ENCODE measurements around the gene SEZ6L. TPM values are rescaled to one million over a fixed set of nuclear protein-coding genes. Genes with fewer than 3 reads are reported as not detected.

The SEZ6L gene
- total RNA-seq, 1 donor from 2014 or later = 0.32 TPM

DNA sequence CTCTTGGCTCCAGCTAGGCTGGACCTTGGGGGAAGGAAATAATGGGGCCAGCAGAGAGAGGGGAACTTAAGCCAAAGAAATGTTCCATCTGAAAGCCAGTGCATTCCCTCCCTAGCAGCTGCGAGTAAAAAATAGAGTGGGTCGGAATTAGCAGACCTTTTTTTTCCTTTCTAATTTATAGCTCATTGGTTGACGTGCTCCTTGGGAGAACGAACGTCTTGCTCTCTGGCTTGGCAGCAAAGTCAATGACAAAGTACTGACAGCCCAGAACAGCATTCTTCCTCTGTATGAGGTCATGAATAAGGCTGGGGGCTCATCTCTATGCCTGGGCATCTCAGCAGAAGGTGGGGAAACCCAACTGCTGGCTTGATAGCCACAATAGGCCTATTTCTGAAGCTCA lies 65.0 kb downstream of the SEZ6L start:
- Histone ChIP-seq H3K4me1 (no peaks in the 10 kb centered on the region), H3K27me3 (peaks cover 32% of the 10 kb centered on the region), H3K36me3 (no peaks in the 10 kb centered on the region), H3K27ac (no peak overlapping the region), H3K9me3 (no peaks in the 10 kb centered on the region), H3K4me3 (no peak overlapping the region)
- ATAC-seq (no peak), DNase-seq (no peak)
- TF ChIP-seq, protein P1, sequence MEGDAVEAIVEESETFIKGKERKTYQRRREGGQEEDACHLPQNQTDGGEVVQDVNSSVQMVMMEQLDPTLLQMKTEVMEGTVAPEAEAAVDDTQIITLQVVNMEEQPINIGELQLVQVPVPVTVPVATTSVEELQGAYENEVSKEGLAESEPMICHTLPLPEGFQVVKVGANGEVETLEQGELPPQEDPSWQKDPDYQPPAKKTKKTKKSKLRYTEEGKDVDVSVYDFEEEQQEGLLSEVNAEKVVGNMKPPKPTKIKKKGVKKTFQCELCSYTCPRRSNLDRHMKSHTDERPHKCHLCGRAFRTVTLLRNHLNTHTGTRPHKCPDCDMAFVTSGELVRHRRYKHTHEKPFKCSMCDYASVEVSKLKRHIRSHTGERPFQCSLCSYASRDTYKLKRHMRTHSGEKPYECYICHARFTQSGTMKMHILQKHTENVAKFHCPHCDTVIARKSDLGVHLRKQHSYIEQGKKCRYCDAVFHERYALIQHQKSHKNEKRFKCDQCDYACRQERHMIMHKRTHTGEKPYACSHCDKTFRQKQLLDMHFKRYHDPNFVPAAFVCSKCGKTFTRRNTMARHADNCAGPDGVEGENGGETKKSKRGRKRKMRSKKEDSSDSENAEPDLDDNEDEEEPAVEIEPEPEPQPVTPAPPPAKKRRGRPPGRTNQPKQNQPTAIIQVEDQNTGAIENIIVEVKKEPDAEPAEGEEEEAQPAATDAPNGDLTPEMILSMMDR (IDR thresholded peaks at IDR 0.05) = no peak
- intact Hi-C loops (cut with DNase I) = no loop called here

DNA sequence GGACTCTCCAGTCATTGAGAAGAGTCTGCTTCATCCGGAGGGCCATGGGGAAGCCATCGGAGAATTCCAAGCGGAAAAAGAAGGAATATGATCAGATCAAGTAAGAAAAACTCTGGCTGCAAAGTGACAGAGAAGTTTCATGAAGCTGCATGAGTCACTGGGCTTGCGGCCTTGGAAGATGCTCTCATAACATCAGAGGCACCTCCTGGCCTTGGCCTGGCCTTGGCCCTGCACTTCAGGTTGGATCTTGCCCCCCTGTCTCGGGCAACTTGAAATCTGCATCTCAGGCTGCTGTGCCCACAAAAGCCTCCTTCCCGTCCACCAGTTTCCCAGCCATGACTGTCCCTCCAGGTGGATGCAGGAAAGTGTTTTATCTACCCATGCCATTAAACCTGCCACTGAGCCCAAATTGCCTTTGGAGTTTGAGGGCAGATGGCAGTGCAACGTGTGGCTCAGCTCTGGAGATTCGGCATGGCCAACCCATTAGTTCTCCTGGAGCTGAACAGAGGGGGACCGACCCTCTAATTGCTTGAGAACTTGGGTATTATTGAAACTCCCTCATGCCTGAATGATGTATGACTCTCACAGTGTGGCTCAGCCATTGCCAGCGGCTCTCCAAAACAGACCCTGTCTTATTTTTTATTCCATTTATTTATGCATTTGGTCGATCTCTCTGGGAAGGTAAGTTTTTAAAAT lies 66.7 kb downstream of the SEZ6L start:
- Histone ChIP-seq H3K36me3 (no peaks in the 10 kb centered on the region), H3K4me1 (no peaks in the 10 kb centered on the region), H3K27ac (no peak overlapping the region), H3K4me3 (no peak overlapping the region), H3K9me3 (no peaks in the 10 kb centered on the region), H3K27me3 (peaks cover 32% of the 10 kb centered on the region)
- DNase-seq (no peak), ATAC-seq (no peak)
- intact Hi-C loops (cut with DNase I) = no loop called here
- TF ChIP-seq, protein P1 (IDR thresholded peaks at IDR 0.05) = no peak

- Histone ChIP-seq H3K27ac (no peak overlapping the region), H3K4me1 (no peaks in the 10 kb centered on the region), H3K4me3 (no peak overlapping the region), H3K9me3 (no peaks in the 10 kb centered on the region), H3K36me3 (no peaks in the 10 kb centered on the region), H3K27me3 (peaks cover 40% of the 10 kb centered on the region)
- ATAC-seq = no peak
- TF ChIP-seq, protein P1 (IDR thresholded peaks at IDR 0.05) = no peak
- intact Hi-C loops (cut with DNase I) = no loop called here
- DNase-seq = no peak
Measured at GRCh38 chr22:26236991-26237390, 67.7 kb downstream of the SEZ6L start.

DNA sequence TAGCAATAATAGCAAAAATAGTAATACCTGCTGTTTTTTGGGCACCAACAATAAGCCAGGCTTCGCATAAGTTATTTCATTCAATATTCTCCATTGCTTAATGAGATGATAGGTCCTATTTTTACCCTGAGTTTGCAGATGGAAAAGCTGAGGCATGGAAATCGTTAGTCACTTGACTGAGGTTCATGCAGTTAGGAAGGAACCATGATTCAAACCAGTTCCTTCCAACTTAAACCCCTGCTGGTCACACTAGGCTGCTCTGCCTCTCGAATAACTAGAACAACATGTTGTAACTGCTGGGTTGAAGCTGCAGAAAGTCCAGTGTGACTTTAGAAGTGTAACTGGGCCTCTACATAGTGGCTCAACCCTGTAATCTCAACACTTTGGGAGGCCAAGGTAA lies 69.3 kb downstream of the SEZ6L start:
- H3K27me3 ChIP-seq = peaks cover 28% of the 10 kb centered on the region
- H3K4me3 ChIP-seq = no peak overlapping the region
- DNase-seq = no peak
- H3K9me3 ChIP-seq = no peaks in the 10 kb centered on the region
- H3K36me3 ChIP-seq = no peaks in the 10 kb centered on the region
- no peaks in the 10 kb centered on the region for H3K4me1 ChIP-seq
- TF ChIP-seq, protein P1 (IDR thresholded peaks at IDR 0.05) = no peak
- no peak overlapping the region for H3K27ac ChIP-seq
- intact Hi-C loops (cut with DNase I) = no loop called here
- no peak for ATAC-seq

- TF ChIP-seq, protein P1 (IDR thresholded peaks at IDR 0.05) = no peak
- no peak for DNase-seq
- intact Hi-C loops (cut with DNase I) = no loop called here
Measured at GRCh38 chr22:26239581-26239980, 70.3 kb downstream of the SEZ6L start.

DNA sequence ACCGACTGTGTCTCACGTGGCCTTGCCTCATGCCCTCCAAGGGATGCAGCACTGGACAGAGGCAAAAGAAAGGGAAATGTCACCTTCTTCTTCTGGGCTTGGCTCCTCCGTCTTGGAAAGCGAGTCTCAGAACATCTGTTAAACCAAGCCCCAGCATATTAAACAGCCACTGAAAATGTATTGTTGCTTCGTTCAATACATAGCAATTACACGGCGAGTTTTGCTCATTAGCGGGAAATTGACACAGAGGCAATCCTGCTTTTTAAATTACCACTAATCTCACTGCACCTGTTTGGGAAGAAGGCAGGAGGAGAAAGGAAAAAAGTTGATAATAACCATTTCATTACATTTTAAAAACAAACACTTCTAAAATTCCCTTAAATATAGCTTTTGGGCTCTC lies 72.1 kb downstream of the SEZ6L start:
- ATAC-seq (no peak), DNase-seq (no peak)
- Histone ChIP-seq H3K36me3 (no peaks in the 10 kb centered on the region), H3K4me3 (no peak overlapping the region), H3K9me3 (no peaks in the 10 kb centered on the region), H3K4me1 (no peaks in the 10 kb centered on the region), H3K27me3 (peaks cover 21% of the 10 kb centered on the region), H3K27ac (no peak overlapping the region)
- TF ChIP-seq, protein P1 (IDR thresholded peaks at IDR 0.05) = no peak
- intact Hi-C loops (cut with DNase I) = no loop called here

More at GRCh38 chr22:26239581-26239980, 70.3 kb downstream of the SEZ6L start:
- H3K9me3 ChIP-seq = no peaks in the 10 kb centered on the region
- H3K27me3 ChIP-seq = peaks cover 27% of the 10 kb centered on the region
- H3K4me3 ChIP-seq = no peak overlapping the region
- H3K4me1 ChIP-seq = no peaks in the 10 kb centered on the region
- no peaks in the 10 kb centered on the region for H3K36me3 ChIP-seq
- H3K27ac ChIP-seq = no peak overlapping the region
- ATAC-seq = no peak

All from upper lobe of right lung (tissue), 1 donor.